Subcutaneous abdominal adipose tissue (tissue), 5 donors: Measurements from ENCODE around the gene NONO.

Source experiments
- H3K27ac ChIP-seq: one replicate; pipeline ENCODE4 v1.7.0; 2013; ENCODE audit warnings: low read depth, mild to moderate bottlenecking, inconsistent platforms, low read length, moderate library complexity
- H3K27me3 ChIP-seq, 5 donors: one replicate each; pipeline ENCODE4 v1.7.0; 2013; ENCODE audit warnings: low read length in 5 of 5, inconsistent platforms in 1 of 5; ENCODE audit not compliant: control insufficient read depth in 5 of 5, insufficient read depth in 4 of 5
- H3K36me3 ChIP-seq, 5 donors: one replicate each; pipeline ENCODE4 v1.7.0; 2013; ENCODE audit warnings: low read length in 5 of 5; ENCODE audit not compliant: control insufficient read depth in 5 of 5, insufficient read depth in 5 of 5
- H3K4me1 ChIP-seq, 5 donors: one replicate each; pipeline ENCODE4 v1.7.0; 2013; ENCODE audit warnings: low read length in 5 of 5, mild to moderate bottlenecking in 3 of 5, moderate library complexity in 1 of 5; ENCODE audit not compliant: control insufficient read depth in 5 of 5, insufficient read depth in 5 of 5
- H3K4me3 ChIP-seq, 5 donors: one replicate each; pipeline ENCODE4 v1.7.0; 2013; ENCODE audit warnings: low read length in 5 of 5, low read depth in 1 of 5
- H3K9ac ChIP-seq, 5 donors: one replicate each; pipeline ENCODE4 v1.7.0; 2013; ENCODE audit warnings: low read length in 5 of 5, mild to moderate bottlenecking in 4 of 5, moderate library complexity in 3 of 5
- H3K9me3 ChIP-seq, 5 donors: one replicate each; pipeline ENCODE4 v1.7.0; 2013; ENCODE audit warnings: low read length in 5 of 5; ENCODE audit not compliant: control insufficient read depth in 5 of 5
- donor health status: healthy.
- donor health status: healthy.
- donor health status: healthy.
- donor health status: healthy.
- donor health status: healthy.

Gene NONO

GRCh38 chrX:71283403-71284143, at the start of gene NONO:
NONO (plus strand) TSS chrX:71283635; CDS start chrX:71290638, 7,003 bp downstream.
- Histone ChIP-seq H3K27ac (peak within 1 kb of the TSS; percentile 87), H3K36me3 (no peaks in the 10 kb centered on the region), H3K4me1 (peaks cover 0 to 27% (median 16%) of the 10 kb centered on the region in 5 donors), H3K9ac (peak within 1 kb of the TSS; percentile 56 to 92 (median 89)), H3K4me3 (peak within 1 kb of the TSS; percentile 79 to 89 (median 83)), H3K9me3 (peaks cover 0 to 8% (median 3%) of the 10 kb centered on the region in 5 donors), H3K27me3 (peaks cover 0 to 2% (median 0%) of the 10 kb centered on the region in 5 donors)

GRCh38 chrX:71235482-71235881, 48.0 kb upstream of the NONO start:
- Histone ChIP-seq H3K27me3 (peaks cover 0 to 3% (median 0%) of the 10 kb centered on the region in 5 donors), H3K4me1 (no peaks in the 10 kb centered on the region), H3K4me3 (no peak overlapping the region)

GRCh38 chrX:71236836-71237235, 46.6 kb upstream of the NONO start:
- Histone ChIP-seq H3K4me3 (no peak overlapping the region), H3K4me1 (no peaks in the 10 kb centered on the region), H3K36me3 (peaks cover 0 to 21% (median 18%) of the 10 kb centered on the region in 5 donors), H3K27ac (no peak overlapping the region), H3K27me3 (peaks cover 0 to 3% (median 0%) of the 10 kb centered on the region in 5 donors), H3K9me3 (no peaks in the 10 kb centered on the region), H3K9ac (no peak overlapping the region)

More at GRCh38 chrX:71235482-71235881, 48.0 kb upstream of the NONO start:
- Histone ChIP-seq H3K9ac (no peak overlapping the region), H3K27ac (no peak overlapping the region), H3K36me3 (peaks cover 0 to 7% (median 4%) of the 10 kb centered on the region in 5 donors), H3K9me3 (no peaks in the 10 kb centered on the region)

GRCh38 chrX:71239781-71240180, 43.7 kb upstream of the NONO start:
- H3K27ac ChIP-seq = no peak overlapping the region
- H3K9me3 ChIP-seq = peaks cover 0 to 2% (median 0%) of the 10 kb centered on the region in 5 donors
- H3K9ac ChIP-seq = no peak overlapping the region
- H3K36me3 ChIP-seq = peaks cover 2 to 50% (median 46%) of the 10 kb centered on the region in 5 donors
- peaks cover 0 to 11% (median 0%) of the 10 kb centered on the region in 5 donors for H3K27me3 ChIP-seq
- no peak overlapping the region for H3K4me3 ChIP-seq
- H3K4me1 ChIP-seq = no peaks in the 10 kb centered on the region

GRCh38 chrX:71241301-71241700, 42.1 kb upstream of the NONO start:
- no peak overlapping the region for H3K9ac ChIP-seq
- H3K36me3 ChIP-seq = peaks cover 2 to 64% (median 60%) of the 10 kb centered on the region in 5 donors
- no peak overlapping the region for H3K27ac ChIP-seq
- H3K9me3 ChIP-seq = peaks cover 0 to 2% (median 0%) of the 10 kb centered on the region in 5 donors
- no peak overlapping the region for H3K4me3 ChIP-seq
- H3K27me3 ChIP-seq = peaks cover 0 to 10% (median 0%) of the 10 kb centered on the region in 5 donors
- H3K4me1 ChIP-seq = no peaks in the 10 kb centered on the region

GRCh38 chrX:71244359-71245128, 38.9 kb upstream of the NONO start:
- peaks cover 0 to 18% (median 0%) of the 10 kb centered on the region in 5 donors for H3K27me3 ChIP-seq
- peaks cover 2 to 95% (median 88%) of the 10 kb centered on the region in 5 donors for H3K36me3 ChIP-seq
- H3K9ac ChIP-seq = no peak overlapping the region
- H3K4me1 ChIP-seq = no peaks in the 10 kb centered on the region
- peaks cover 0 to 2% (median 0%) of the 10 kb centered on the region in 5 donors for H3K9me3 ChIP-seq
- no peak overlapping the region for H3K4me3 ChIP-seq
- no peak overlapping the region for H3K27ac ChIP-seq

- Histone ChIP-seq H3K4me3 (no peak overlapping the region), H3K27me3 (peaks cover 0 to 18% (median 0%) of the 10 kb centered on the region in 5 donors), H3K9ac (no peak overlapping the region), H3K27ac (no peak overlapping the region), H3K36me3 (peaks cover 2 to 97% (median 94%) of the 10 kb centered on the region in 5 donors), H3K4me1 (no peaks in the 10 kb centered on the region), H3K9me3 (peaks cover 0 to 2% (median 0%) of the 10 kb centered on the region in 5 donors)
Observed at GRCh38 chrX:71245159-71245558, 38.3 kb upstream of the NONO start.

- Histone ChIP-seq H3K9ac (no peak overlapping the region), H3K4me1 (peaks cover 0 to 23% (median 9%) of the 10 kb centered on the region in 5 donors), H3K27ac (no peak overlapping the region), H3K27me3 (peaks cover 0 to 10% (median 5%) of the 10 kb centered on the region in 5 donors), H3K4me3 (no peak overlapping the region), H3K36me3 (peaks cover 0 to 49% (median 42%) of the 10 kb centered on the region in 5 donors), H3K9me3 (no peaks in the 10 kb centered on the region)
Observed at GRCh38 chrX:71250841-71251240, 32.6 kb upstream of the NONO start.

- peaks cover 0 to 23% (median 9%) of the 10 kb centered on the region in 5 donors for H3K4me1 ChIP-seq
- H3K9me3 ChIP-seq = no peaks in the 10 kb centered on the region
- H3K27me3 ChIP-seq = peaks cover 0 to 10% (median 4%) of the 10 kb centered on the region in 5 donors
- no peak overlapping the region for H3K4me3 ChIP-seq
- peaks cover 0 to 43% (median 39%) of the 10 kb centered on the region in 5 donors for H3K36me3 ChIP-seq
- H3K27ac ChIP-seq = no peak overlapping the region
- H3K9ac ChIP-seq = no peak overlapping the region
Observed at GRCh38 chrX:71251466-71251973, 31.9 kb upstream of the NONO start.
